ENCODE data around the gene UGGT1.

- TF ChIP-seq CTCF (IDR thresholded peaks at IDR 0.05), result no peak
- no peak for TF ChIP-seq EP300 (IDR thresholded peaks at IDR 0.05)
These were observed 69.7 kb downstream of the UGGT1 start for GRCh38 chr2:128160616-128161275.
